ENCODE data around the gene NETO2. TPM values are rescaled to one million over a fixed set of nuclear protein-coding genes. Genes with fewer than 3 reads are reported as not detected.

Gene NETO2
- total and polyA plus RNA-seq, 2 of the 13 experiments (the other 11 are each of a cell fraction or from before 2014, with no cell fraction given), result 8.2 to 13.5 TPM

- H3K4me2 ChIP-seq (ENCODE audit: low read depth, low read length), result no peak overlapping the region
- 96% methylated on average over 3 of the region's 3 CpGs for WGBS (ENCODE audit: low lambda C conversion rate)
- no peak overlapping the region for H3K9ac ChIP-seq (ENCODE audit: insufficient read depth, low read depth, low read length)
- POLR2A ChIA-PET, result no interaction called here
- peaks cover 56% of the 10 kb centered on the region for H3K4me1 ChIP-seq (ENCODE audit: insufficient read depth, low read length)
- DNase-seq (ENCODE audit: low spot score) (no peak), FAIRE-seq (no peak), ATAC-seq (no peak)
- H2AFZ ChIP-seq (ENCODE audit: low read length), result no peak overlapping the region
- BruUV-seq (replicated peaks), result no TSS peak
- H3K27ac ChIP-seq (ENCODE audit: extremely low read length, insufficient read depth, low read length), result no peak overlapping the region
- in situ Hi-C loops (cut with HindIII; ENCODE audit: extremely low pct_ligation_motif_present, low pct_unique_long_range_greater_than_20kb) (no loop called here), intact Hi-C loops (cut with micrococcal nuclease; ENCODE audit: unreplicated experiment) (no loop called here)
- H3K36me3 ChIP-seq (replicated peaks in 1 of 2; ENCODE audit: control insufficient read depth in 1 of 2, insufficient read depth in 2 of 2, low read length in 2 of 2), result no peaks in the 10 kb centered on the region
- H3K9me3 ChIP-seq (ENCODE audit: low read length), result peaks cover 4% of the 10 kb centered on the region; the same call in 1 of the 2 replicates
- H4K20me1 ChIP-seq (ENCODE audit: insufficient read depth, low read length), result no peaks in the 10 kb centered on the region
- H3K27me3 ChIP-seq (ENCODE audit: control insufficient read depth in 1 of 2, insufficient read depth in 2 of 2, low read length in 2 of 2), result peaks cover 0 to 4% of the 10 kb centered on the region in 2 experiments; a peak in 2 of 5 replicates
- H3K79me2 ChIP-seq (ENCODE audit: insufficient read depth, low read length), result no peaks in the 10 kb centered on the region
- CTCF ChIA-PET (ENCODE audit: low intra/inter-chr PET ratio, low total read pairs), result no interaction called here
- no peak overlapping the region for H3K4me3 ChIP-seq (replicated peaks in 1 of 3; ENCODE audit: insufficient read depth in 1 of 3, low read depth in 2 of 3, low read length in 3 of 3)
- TF ChIP-seq ZNF142 (CRISPR knock-in tag; IDR thresholded peaks at IDR 0.05) (no peak), MED1 (CRISPR knock-in tag; IDR thresholded peaks at IDR 0.05) (no peak), MXI1 (IDR thresholded peaks at IDR 0.05; ENCODE audit: borderline replicate concordance, low read depth, low read length) (no peak), ZHX2 (IDR thresholded peaks at IDR 0.05; ENCODE audit: low read depth) (no peak), ZHX2 (CRISPR knock-in tag; IDR thresholded peaks at IDR 0.05; ENCODE audit: borderline replicate concordance) (no peak), ZBTB43 (CRISPR knock-in tag; conservative IDR thresholded peaks at IDR 0.05) (no peak), ZC3H4 (CRISPR knock-in tag; IDR thresholded peaks at IDR 0.05; ENCODE audit: borderline replicate concordance) (no peak), ZNF326 (CRISPR knock-in tag; IDR thresholded peaks at IDR 0.05; ENCODE audit: borderline replicate concordance) (no peak), ZNF260 (CRISPR knock-in tag; IDR thresholded peaks at IDR 0.05; ENCODE audit: borderline replicate concordance, low read depth) (no peak), U2AF2 (IDR thresholded peaks at IDR 0.05; ENCODE audit: low read depth, low read length) (no peak), CEBPG (CRISPR knock-in tag; IDR thresholded peaks at IDR 0.05) (no peak), MXD4 (CRISPR knock-in tag; IDR thresholded peaks at IDR 0.05) (no peak), ZNF577 (CRISPR knock-in tag; IDR thresholded peaks at IDR 0.05; ENCODE audit: borderline replicate concordance, low read depth) (no peak)
Measured at GRCh38 chr16:47060596-47060995, 83.1 kb downstream of the NETO2 start.

All from HepG2 (cell line).